OCI-LY1 (cell line): Measurements from ENCODE around the gene MRTFB.

ENCODE experiments used
- H2AFZ ChIP-seq: fragments of 200-600 bp; sonication (generic), shearing (Covaris generic); 2 replicates; pipeline ENCODE4 v1.6.0; 2014; ENCODE audit warnings: antibody characterized with exemption, mild to moderate bottlenecking, low read length
- H3F3A ChIP-seq: fragments of 200-600 bp; sonication (generic), shearing (Covaris generic); 2 replicates; pipeline ENCODE4 v1.6.0; 2014; ENCODE audit warnings: mild to moderate bottlenecking, antibody characterized with exemption, low read length, moderate library complexity; ENCODE audit not compliant: insufficient read depth
- H3K27ac ChIP-seq: fragments of 200-600 bp; sonication (generic); 2 replicates; pipeline ENCODE4 v1.5.1; 2014; ENCODE audit warnings: low read length, mixed run types, mild to moderate bottlenecking, low read depth; ENCODE audit not compliant: poor library complexity, severe bottlenecking
- H3K27me3 ChIP-seq: fragments of 200-600 bp; sonication (generic); 2 replicates; pipeline ENCODE4 v1.6.0; 2014; ENCODE audit warnings: antibody characterized with exemption, mild to moderate bottlenecking, low read length, moderate library complexity; ENCODE audit not compliant: insufficient read depth
- H3K36me3 ChIP-seq: fragments of 200-600 bp; sonication (generic); 2 replicates; pipeline ENCODE4 v1.6.1; 2014; ENCODE audit warnings: mild to moderate bottlenecking, antibody characterized with exemption, low read length, moderate library complexity, mixed read lengths; ENCODE audit not compliant: insufficient read depth
- H3K4me1 ChIP-seq: fragments of 200-600 bp; sonication (generic); 2 replicates; pipeline ENCODE4 v1.5.1; 2014; ENCODE audit warnings: mild to moderate bottlenecking, low read length, moderate library complexity; ENCODE audit not compliant: insufficient read depth, severe bottlenecking
- H3K4me2 ChIP-seq: fragments of 200-600 bp; sonication (generic), shearing (Covaris generic); 2 replicates; pipeline ENCODE4 v1.6.1; 2014; ENCODE audit warnings: low read length
- H3K4me3 ChIP-seq: fragments of 200-600 bp; sonication (generic); 2 replicates; pipeline ENCODE4 v1.5.1; 2014; ENCODE audit warnings: low read length, low read depth, mild to moderate bottlenecking, mixed read lengths; ENCODE audit not compliant: poor library complexity, severe bottlenecking
- H3K79me2 ChIP-seq: fragments of 200-600 bp; shearing (Covaris generic); 2 replicates; pipeline ENCODE4 v1.6.1; 2016; ENCODE audit warnings: mixed run types, low read length, mixed read lengths; ENCODE audit not compliant: insufficient read depth
- H3K9ac ChIP-seq: fragments of 200-600 bp; sonication (generic), shearing (Covaris generic); 2 replicates; pipeline ENCODE4 v1.6.1; 2014; ENCODE audit warnings: mild to moderate bottlenecking, low read length, mixed read lengths
- H3K9me2 ChIP-seq: fragments of 200-600 bp; sonication (generic), shearing (Covaris generic); 2 replicates; pipeline ENCODE4 v1.6.1; 2014; ENCODE audit warnings: low read depth, mild to moderate bottlenecking, low read length, mixed read lengths
- H3K9me3 ChIP-seq: fragments of 200-600 bp; shearing (Covaris generic); 2 replicates; pipeline ENCODE4 v1.6.1; 2014; ENCODE audit warnings: low read length, mixed read lengths
- H4K20me1 ChIP-seq: fragments of 200-600 bp; sonication (generic), shearing (Covaris generic); 2 replicates; pipeline ENCODE4 v1.6.0; 2016; ENCODE audit warnings: mild to moderate bottlenecking, low read length; ENCODE audit not compliant: insufficient read depth
- CTCF ChIP-seq: fragments of 200-600 bp; sonication (generic), shearing (Covaris generic); IDR thresholded peaks from 2 replicates; pipeline ENCODE4 v1.5.1; 2017; ENCODE audit warnings: mild to moderate bottlenecking, antibody characterized with exemption, low read length, moderate library complexity, mixed read lengths
- EZH2 ChIP-seq: fragments of 200-600 bp; sonication (generic), shearing (Covaris generic); IDR thresholded peaks from 2 replicates; pipeline ENCODE4 v1.8.0; 2017; ENCODE audit warnings: borderline replicate concordance, mixed run types, mild to moderate bottlenecking, antibody characterized with exemption, low read length, moderate library complexity, mixed read lengths

MRTFB gene

GRCh38 chr16:14148569-14148968 lies 77.5 kb downstream of the MRTFB start:
- no peaks in the 10 kb centered on the region for H3K4me1 ChIP-seq
- no peaks in the 10 kb centered on the region for H3K9me3 ChIP-seq
- 0 out of 2 replicates have a peak, but pooled peaks cover 2% of the 10 kb centered on the region for H3K79me2 ChIP-seq
- H2AFZ ChIP-seq: no peak overlapping the region
- TF ChIP-seq EZH2 (no peak), CTCF (no peak)
- no peaks in the 10 kb centered on the region for H4K20me1 ChIP-seq
- no peaks in the 10 kb centered on the region for H3F3A ChIP-seq
- no peaks in the 10 kb centered on the region for H3K9me2 ChIP-seq
- no peaks in the 10 kb centered on the region for H3K36me3 ChIP-seq
- no peak overlapping the region for H3K4me3 ChIP-seq
- H3K9ac ChIP-seq: no peak overlapping the region
- H3K4me2 ChIP-seq: no peak overlapping the region
- H3K27ac ChIP-seq: no peak overlapping the region
- H3K27me3 ChIP-seq: no peaks in the 10 kb centered on the region

GRCh38 chr16:14150796-14151195 lies 79.7 kb downstream of the MRTFB start:
- no peaks in the 10 kb centered on the region for H4K20me1 ChIP-seq
- no peaks in the 10 kb centered on the region for H3F3A ChIP-seq
- H3K27ac ChIP-seq: no peak overlapping the region
- H3K4me3 ChIP-seq: no peak overlapping the region
- TF ChIP-seq CTCF (no peak), EZH2 (no peak)
- no peak overlapping the region for H3K4me2 ChIP-seq
- H3K79me2 ChIP-seq: no peaks in the 10 kb centered on the region
- H3K27me3 ChIP-seq: no peaks in the 10 kb centered on the region
- H3K9ac ChIP-seq: no peak overlapping the region
- no peak overlapping the region for H2AFZ ChIP-seq
- no peaks in the 10 kb centered on the region for H3K9me2 ChIP-seq
- no peaks in the 10 kb centered on the region for H3K4me1 ChIP-seq
- H3K9me3 ChIP-seq: no peaks in the 10 kb centered on the region
- no peaks in the 10 kb centered on the region for H3K36me3 ChIP-seq

- Histone ChIP-seq H4K20me1 (no peaks in the 10 kb centered on the region), H2AFZ (no peak overlapping the region), H3K4me3 (no peak overlapping the region), H3K27ac (no peak overlapping the region), H3F3A (no peaks in the 10 kb centered on the region), H3K4me1 (no peaks in the 10 kb centered on the region), H3K27me3 (no peaks in the 10 kb centered on the region), H3K9me3 (no peaks in the 10 kb centered on the region), H3K9ac (no peak overlapping the region), H3K9me2 (no peaks in the 10 kb centered on the region), H3K79me2 (no peaks in the 10 kb centered on the region), H3K4me2 (no peak overlapping the region), H3K36me3 (no peaks in the 10 kb centered on the region)
- TF ChIP-seq EZH2 (no peak), CTCF (no peak)
Measured at GRCh38 chr16:14151256-14152030, 80.3 kb downstream of the MRTFB start.
